CD14-positive monocyte (primary cell): Measurements from ENCODE around the gene MEIS2. TPM values are rescaled to one million over a fixed set of nuclear protein-coding genes. Genes with fewer than 3 reads are reported as not detected.

Source experiments
- DNase-seq, 3 donors: peaks; one replicate each; pipeline ENCODE4 v3.0.0-alpha.2; 2011 to 2022
- H2AFZ ChIP-seq: 2 replicates; pipeline ENCODE4 v1.6.0; 2012; ENCODE audit warnings: mild to moderate bottlenecking, low read depth, low read length, inconsistent platforms; ENCODE audit not compliant: insufficient read depth, poor library complexity, severe bottlenecking
- H3K27ac ChIP-seq, 2 donors: 1 replicate in 1 of 2; 2 replicates in 1 of 2; pipeline ENCODE4 v1.5.1; 2012 to 2013; ENCODE audit warnings: low read length in 2 of 2, control low read depth in 1 of 2, inconsistent platforms in 1 of 2, low read depth in 1 of 2, mild to moderate bottlenecking in 1 of 2
- H3K27me3 ChIP-seq, 2 donors: one replicate each; pipeline versions ENCODE4 v1.6.0 to v1.6.1; 2011 to 2013; ENCODE audit warnings: low read length in 2 of 2; ENCODE audit not compliant: control insufficient read depth in 2 of 2, insufficient read depth in 2 of 2
- H3K36me3 ChIP-seq, 2 donors: replicated peaks in 1 of 2; 1 replicate in 1 of 2; 2 replicates in 1 of 2; pipeline versions ENCODE4 v1.5.1 to v1.6.1; 2012 to 2013; ENCODE audit warnings: low read length in 2 of 2, control low read depth in 1 of 2, inconsistent platforms in 1 of 2, mild to moderate bottlenecking in 1 of 2; ENCODE audit not compliant: insufficient read depth in 2 of 2, control insufficient read depth in 1 of 2
- H3K4me1 ChIP-seq, 2 donors: 1 replicate in 1 of 2; 2 replicates in 1 of 2; pipeline versions ENCODE4 v1.5.1 to v1.6.1; 2012 to 2013; ENCODE audit warnings: low read length in 2 of 2, control low read depth in 1 of 2, inconsistent platforms in 1 of 2, mild to moderate bottlenecking in 1 of 2, moderate library complexity in 1 of 2; ENCODE audit not compliant: insufficient read depth in 2 of 2, control insufficient read depth in 1 of 2
- H3K4me2 ChIP-seq: replicated peaks from 2 replicates; pipeline ENCODE3; 2012; ENCODE audit warnings: low read length, moderate library complexity, mild to moderate bottlenecking; ENCODE audit not compliant: poor library complexity, severe bottlenecking; ENCODE audit errors: extremely low read depth
- H3K4me3 ChIP-seq, 3 experiments: fragments of 200-600 bp in 1 of 3; sonication (generic) in 1 of 3; replicated peaks in 1 of 3; 1 replicate in 2 of 3; 2 replicates in 1 of 3; pipeline ENCODE4 v1.5.1; 2011 to 2013; ENCODE audit warnings: low read length in 3 of 3, mild to moderate bottlenecking in 3 of 3, control low read depth in 2 of 3, low read depth in 2 of 3, inconsistent platforms in 1 of 3, moderate library complexity in 1 of 3
- H3K79me2 ChIP-seq: 2 replicates; pipeline ENCODE4 v1.6.0; 2012; ENCODE audit warnings: mild to moderate bottlenecking, control low read depth, inconsistent platforms, low read length, moderate library complexity; ENCODE audit not compliant: insufficient read depth
- H3K9ac ChIP-seq: 2 replicates; pipeline ENCODE4 v1.6.0; 2017; ENCODE audit warnings: low read length, mild to moderate bottlenecking; ENCODE audit not compliant: insufficient read depth, poor library complexity, severe bottlenecking
- H3K9me3 ChIP-seq, 2 donors: replicated peaks in 1 of 2; 1 replicate in 1 of 2; 2 replicates in 1 of 2; pipeline versions ENCODE4 v1.5.1 to v1.6.1; 2012 to 2013; ENCODE audit warnings: low read length in 2 of 2, control low read depth in 1 of 2; ENCODE audit not compliant: control insufficient read depth in 1 of 2, insufficient read depth in 1 of 2
- H4K20me1 ChIP-seq: 2 replicates; pipeline ENCODE4 v1.6.0; 2012; ENCODE audit warnings: mild to moderate bottlenecking, low read length, control low read depth, moderate library complexity; ENCODE audit not compliant: insufficient read depth
- H3K27ac Mint-ChIP-seq, 7 donors: one replicate each; pipeline ENCODE4 v1.8.0; 2020; ENCODE audit warnings: mild to moderate bottlenecking in 7 of 7, mixed read lengths in 7 of 7, moderate library complexity in 6 of 7, inconsistent platforms in 2 of 7
- H3K27me3 Mint-ChIP-seq, 3 donors: one replicate each; pipeline ENCODE4 v1.8.0; 2021 to 2022; ENCODE audit warnings: low read depth in 3 of 3, mild to moderate bottlenecking in 3 of 3, mixed read lengths in 3 of 3, moderate library complexity in 3 of 3, inconsistent platforms in 1 of 3
- H3K36me3 Mint-ChIP-seq, 2 donors: one replicate each; pipeline ENCODE4 v1.8.0; 2020; ENCODE audit warnings: mixed read lengths in 2 of 2, inconsistent platforms in 1 of 2, mild to moderate bottlenecking in 1 of 2
- H3K4me1 Mint-ChIP-seq: one replicate; pipeline ENCODE4 v1.8.0; 2020; ENCODE audit warnings: mild to moderate bottlenecking, mixed read lengths
- H3K4me3 Mint-ChIP-seq, 2 donors: one replicate each; pipeline ENCODE4 v1.8.0; 2020; ENCODE audit warnings: mild to moderate bottlenecking in 2 of 2, mixed read lengths in 2 of 2, moderate library complexity in 1 of 2
- H3K9me3 Mint-ChIP-seq, 7 donors: one replicate each; pipeline ENCODE4 v1.8.0; 2020 to 2022; ENCODE audit warnings: mixed read lengths in 7 of 7, mild to moderate bottlenecking in 6 of 7, moderate library complexity in 6 of 7, inconsistent platforms in 2 of 7
- CTCF ChIP-seq: fragments of 200-600 bp; IDR thresholded peaks from one replicate; pipeline ENCODE4 v1.8.0; 2022; ENCODE audit warnings: antibody characterized with exemption, mild to moderate bottlenecking
- WGBS: methylation state at CpG from one replicate; pipeline ENCODE4 v1.1.5; 2013; ENCODE audit warnings: missing lambda C conversion rate; ENCODE audit not compliant: insufficient coverage; 5-methylcytosine and 5-hydroxymethylcytosine counted together
- intact Hi-C, 2 donors: fragments of 100-400 bp; cut with micrococcal nuclease; formaldehyde crosslinking; loops; one replicate each; pipeline versions ENCODE4 v1.15.0 to v1.15.1; 2023
- polyA plus RNA-seq, 3 donors: library from polyadenylated mRNA; depleted of rRNA in 1 of 3; unstranded in 2 of 3; stranded (reverse) in 1 of 3; fragments of 300-500 nt in 2 of 3; fragments of >200 nt in 1 of 3; fragmentation: Illumina TruSeq in 2 of 3; gene quantifications; 1 replicate in 2 of 3; 2 replicates in 1 of 3; pipeline ENCODE4 v1.2.3, GENCODE V29; 2012 to 2021

Gene MEIS2
- polyA plus RNA-seq, 3 donors: not detected

- intact Hi-C loops: no loop called here
- TF ChIP-seq CTCF: no peak
- Histone ChIP-seq H3K4me3 (no peak overlapping the region), H2AFZ (no peak overlapping the region), H3K36me3 (no peaks in the 10 kb centered on the region), H4K20me1 (no peaks in the 10 kb centered on the region), H3K4me2 (no peak overlapping the region), H3K79me2 (no peaks in the 10 kb centered on the region), H3K9me3 (peaks cover 9 to 47% of the 10 kb centered on the region in 2 donors), H3K4me1 (no peaks in the 10 kb centered on the region), H3K27ac (no peak overlapping the region), H3K9ac (no peak overlapping the region), H3K27me3 (peaks cover 52 to 69% of the 10 kb centered on the region in 2 donors)
- H3K36me3 Mint-ChIP-seq: peaks cover 0 to 8% of the 10 kb centered on the region in 2 donors
- H3K4me1 Mint-ChIP-seq: peaks cover 10% of the 10 kb centered on the region
- H3K27me3 Mint-ChIP-seq: peaks cover 51 to 58% (median 58%) of the 10 kb centered on the region in 3 donors
- H3K4me3 Mint-ChIP-seq: no peak overlapping the region
- H3K27ac Mint-ChIP-seq: no peak overlapping the region
- WGBS: 92% methylated on average over 2 of the region's 5 CpGs
- peaks cover 0 to 32% (median 19%) of the 10 kb centered on the region in 7 donors for H3K9me3 Mint-ChIP-seq
- DNase-seq: no peak
These were observed 12.8 kb upstream of the MEIS2 start for GRCh38 chr15:37112971-37113670.

- Mint-ChIP-seq H3K9me3 (peaks cover 0 to 32% (median 24%) of the 10 kb centered on the region in 7 donors), H3K4me3 (peak overlapping the region in 1 of 2 donors; percentile 78), H3K4me1 (peaks cover 10% of the 10 kb centered on the region), H3K36me3 (peaks cover 0 to 8% of the 10 kb centered on the region in 2 donors), H3K27ac (no peak overlapping the region), H3K27me3 (peaks cover 60 to 67% (median 65%) of the 10 kb centered on the region in 3 donors)
- Histone ChIP-seq H3K4me1 (no peaks in the 10 kb centered on the region), H3K4me3 (no peak overlapping the region), H3K9me3 (peaks cover 9 to 54% of the 10 kb centered on the region in 2 donors), H4K20me1 (no peaks in the 10 kb centered on the region), H3K9ac (no peak overlapping the region), H3K27ac (no peak overlapping the region), H3K27me3 (peaks cover 62 to 79% of the 10 kb centered on the region in 2 donors), H3K36me3 (no peaks in the 10 kb centered on the region), H2AFZ (no peak overlapping the region), H3K4me2 (no peak overlapping the region), H3K79me2 (no peaks in the 10 kb centered on the region)
- intact Hi-C loops: no loop called here
- TF ChIP-seq CTCF: no peak
- WGBS: 13% methylated on average over 3 of the region's 4 CpGs
- DNase-seq: no peak
These were observed 11.8 kb upstream of the MEIS2 start for GRCh38 chr15:37112171-37112570.
